Activated T-cell treated with anti-CD3 and anti-CD28 coated beads for 48 hours (primary cell): ENCODE data around the gene CD84.
"Not testable (repeated sequence)": the region's sequence is repeated elsewhere in the genome, so short reads cannot be mapped to it uniquely, and the experiment has no call there.

Source experiments
- DNase-seq: peaks from one replicate; pipeline ENCODE4 v3.0.0-alpha.2; 2020; ENCODE audit warnings: low read depth

The CD84 gene

DNA sequence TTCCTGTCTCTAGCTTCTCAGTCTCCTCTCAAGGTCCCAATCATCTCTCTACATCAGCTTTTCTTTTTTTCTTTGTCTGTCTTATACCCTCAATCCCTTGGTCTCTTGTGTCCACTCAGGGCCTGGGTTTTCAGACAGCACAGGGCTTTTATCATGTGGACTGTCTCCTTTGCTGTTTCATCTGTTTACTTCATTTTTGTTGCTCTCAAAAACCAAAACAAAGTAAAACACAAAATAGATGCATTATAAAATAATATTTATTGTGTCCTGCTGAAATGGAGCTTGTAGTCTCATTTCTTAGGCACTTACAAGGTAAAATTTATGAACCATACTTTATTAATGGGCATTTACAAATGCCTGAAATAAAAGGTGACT is 38.5 kb downstream of the CD84 start:
- DNase-seq = no peak

DNA sequence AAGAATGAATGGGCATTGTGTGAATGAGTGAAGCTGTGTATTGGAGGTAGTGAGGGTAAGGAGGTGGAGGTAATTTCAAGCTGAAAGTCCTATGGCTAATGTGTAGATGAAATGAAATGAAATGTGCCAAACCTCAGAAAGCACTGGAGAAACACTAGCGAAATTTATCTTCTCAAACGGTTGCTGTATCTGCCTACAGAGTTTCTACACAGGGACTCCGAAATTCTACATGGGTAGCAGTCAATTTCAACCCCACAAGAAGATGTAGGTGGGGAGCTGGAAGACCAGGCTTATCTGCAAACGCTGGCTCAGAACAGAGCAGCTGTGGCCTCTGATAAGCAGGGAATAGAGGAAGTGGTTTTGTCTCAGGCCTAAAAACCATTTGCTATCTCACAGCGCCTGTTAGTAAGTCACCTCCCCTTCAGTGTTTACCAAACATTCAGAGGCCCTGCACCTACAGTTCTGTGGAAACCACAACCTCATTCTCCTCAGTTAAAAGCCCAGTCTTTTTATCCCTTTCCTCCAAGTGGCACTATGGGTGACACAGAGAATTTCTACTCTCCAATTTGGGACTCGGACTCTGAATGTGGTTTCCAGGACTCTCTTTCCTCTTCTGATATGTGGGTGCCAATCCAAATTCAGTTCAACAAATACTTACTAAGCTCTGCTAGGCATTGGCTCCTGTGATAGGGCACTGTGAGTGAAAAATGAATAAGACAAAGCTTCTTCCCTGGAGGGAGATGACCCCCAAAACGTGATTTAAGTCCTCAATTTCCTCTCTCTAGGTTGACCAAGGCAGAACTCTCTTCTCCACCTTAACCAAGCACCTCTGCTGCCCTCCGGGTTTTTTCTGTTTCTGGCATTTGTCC is 39.1 kb downstream of the CD84 start:
- peak; percentile 29 for DNase-seq

DNA sequence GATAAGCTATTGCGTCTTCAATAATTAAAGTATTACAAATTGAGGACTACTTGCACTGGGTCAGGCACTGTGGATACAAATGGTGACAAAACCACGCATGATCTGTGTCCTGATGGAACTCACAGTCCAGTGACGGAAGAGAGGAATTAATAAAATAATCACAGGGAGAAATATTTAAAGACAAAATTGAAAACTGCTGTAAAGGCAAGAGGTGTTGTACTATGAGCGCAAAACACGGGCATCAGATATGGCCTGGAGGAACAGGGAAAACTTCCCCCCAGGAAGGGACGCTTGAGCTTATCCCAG is 39.7 kb downstream of the CD84 start:
- DNase-seq = no peak

DNA sequence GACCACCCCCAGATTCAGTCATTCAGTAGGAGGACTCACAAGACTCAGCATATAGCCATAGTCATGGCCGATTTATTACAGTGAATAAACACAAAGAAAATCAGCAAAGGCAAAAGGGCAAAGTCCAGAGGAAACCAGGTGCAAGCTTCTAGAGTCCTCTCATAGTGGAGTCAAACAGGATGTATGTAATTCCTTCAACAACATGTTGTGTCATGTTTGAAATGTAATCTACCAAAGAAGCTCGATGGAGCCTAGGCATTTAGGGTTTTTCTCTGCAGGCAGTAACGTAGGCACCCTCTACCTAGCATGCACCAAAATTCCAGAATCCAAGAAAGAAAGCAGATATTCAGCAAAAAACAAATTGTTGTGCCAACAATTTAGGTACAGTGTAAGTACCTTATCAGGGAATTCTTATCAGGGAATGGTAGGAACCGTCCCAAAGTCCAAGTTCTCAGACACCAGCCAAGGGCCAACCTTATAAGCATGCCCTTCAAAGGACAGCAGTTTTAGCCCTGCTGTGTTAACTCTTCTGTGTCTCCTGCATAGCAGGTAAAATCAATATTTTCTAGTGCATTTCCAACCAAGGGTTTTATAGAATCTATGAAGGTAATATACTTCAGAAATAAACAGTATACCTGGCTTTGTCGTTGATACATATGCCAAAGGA is 40.2 kb downstream of the CD84 start:
- DNase-seq = no peak

DNA sequence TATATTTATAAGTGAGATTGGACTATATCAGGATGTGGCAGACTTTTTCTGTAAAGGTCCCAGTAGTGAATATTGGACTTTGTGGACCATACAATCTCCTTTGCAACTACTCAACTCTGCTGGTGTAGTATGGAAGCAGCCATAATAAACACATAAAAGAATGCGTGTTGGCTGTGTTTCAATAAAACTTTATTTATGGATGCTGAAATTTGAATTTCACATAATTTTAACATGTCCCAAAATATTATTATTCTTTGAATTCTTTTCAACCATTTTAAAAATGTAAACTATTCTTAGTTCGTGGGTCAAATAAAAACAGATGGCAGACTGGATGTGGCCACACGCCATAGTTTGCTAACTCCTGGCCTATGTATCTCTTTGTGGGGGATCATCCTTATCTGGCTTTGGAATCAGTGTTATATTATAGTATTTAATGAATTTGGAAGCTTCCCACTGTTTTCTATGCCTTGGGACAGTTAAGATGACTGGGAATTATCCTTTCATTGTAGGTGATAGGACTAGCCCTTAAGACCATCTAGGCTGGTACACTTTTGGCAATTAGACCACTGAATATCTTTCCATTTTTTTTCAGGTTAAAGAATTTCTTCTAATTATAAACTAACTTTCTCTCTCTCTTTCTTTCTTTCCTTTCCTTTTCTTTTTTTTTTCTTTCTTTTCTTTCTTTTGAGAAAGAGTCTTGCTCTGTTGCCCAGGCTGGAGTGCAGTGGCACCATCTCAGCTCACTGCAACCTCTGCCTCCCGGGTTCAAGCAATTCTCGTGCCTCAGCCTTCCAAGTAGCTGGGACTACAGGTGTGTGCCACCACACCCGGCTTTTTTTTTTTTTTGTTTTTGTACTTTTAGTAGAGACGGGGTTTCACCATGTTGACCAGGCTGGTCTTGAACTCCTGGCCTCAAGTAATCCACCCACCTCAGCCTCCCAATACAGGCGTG is 41.3 kb downstream of the CD84 start:
- DNase-seq = no peak

DNA sequence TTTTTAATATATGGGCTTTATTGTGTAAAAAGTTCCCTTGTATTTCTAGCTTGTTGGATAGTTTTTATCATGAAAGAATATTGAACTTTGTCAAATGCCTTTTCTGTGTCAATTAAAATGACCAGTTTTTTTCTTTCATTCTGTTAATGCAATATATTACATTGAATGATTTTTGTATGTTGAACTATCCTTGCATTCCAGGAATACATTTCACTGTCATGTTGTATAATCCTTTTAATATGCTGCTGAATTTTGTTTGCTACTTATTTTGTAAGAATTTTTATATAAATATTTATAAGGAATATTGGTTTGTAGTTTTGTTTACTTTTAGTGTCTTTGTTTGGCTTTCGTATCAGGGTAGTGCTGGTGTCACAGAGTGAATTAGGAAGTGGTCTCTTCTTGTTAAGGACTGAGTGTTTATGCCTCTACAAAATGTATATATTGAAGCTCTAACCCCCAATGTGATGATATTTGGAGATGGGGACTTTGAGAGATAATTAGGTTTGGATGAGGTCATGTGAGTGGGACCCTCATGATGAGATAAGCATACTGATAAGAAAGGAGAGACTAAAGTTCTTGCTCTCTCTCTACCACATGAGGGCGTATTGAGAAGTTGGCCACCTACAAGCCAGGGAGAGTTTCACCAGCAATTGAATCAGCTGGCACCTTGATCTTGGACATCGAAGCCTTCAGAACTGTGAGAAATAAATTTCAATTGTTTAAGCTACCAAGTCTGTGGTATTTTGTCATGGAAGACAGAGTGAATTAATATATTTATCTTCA is 44.3 kb downstream of the CD84 start:
- DNase-seq = no peak

DNA sequence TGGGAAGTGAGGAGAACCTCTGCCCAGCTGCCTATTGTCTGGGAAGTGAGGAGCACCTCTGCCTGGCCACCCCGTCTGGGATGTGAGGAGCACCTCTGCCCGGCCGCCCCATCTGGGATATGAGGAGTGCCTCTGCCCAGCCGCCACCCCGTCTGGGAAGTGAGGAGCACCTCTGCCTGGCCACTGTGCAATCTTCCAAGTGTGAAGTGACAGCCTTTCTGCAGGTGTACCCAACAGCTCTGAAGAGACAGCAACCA is 46.8 kb downstream of the CD84 start:
- DNase-seq = not testable (repeated sequence)

DNA sequence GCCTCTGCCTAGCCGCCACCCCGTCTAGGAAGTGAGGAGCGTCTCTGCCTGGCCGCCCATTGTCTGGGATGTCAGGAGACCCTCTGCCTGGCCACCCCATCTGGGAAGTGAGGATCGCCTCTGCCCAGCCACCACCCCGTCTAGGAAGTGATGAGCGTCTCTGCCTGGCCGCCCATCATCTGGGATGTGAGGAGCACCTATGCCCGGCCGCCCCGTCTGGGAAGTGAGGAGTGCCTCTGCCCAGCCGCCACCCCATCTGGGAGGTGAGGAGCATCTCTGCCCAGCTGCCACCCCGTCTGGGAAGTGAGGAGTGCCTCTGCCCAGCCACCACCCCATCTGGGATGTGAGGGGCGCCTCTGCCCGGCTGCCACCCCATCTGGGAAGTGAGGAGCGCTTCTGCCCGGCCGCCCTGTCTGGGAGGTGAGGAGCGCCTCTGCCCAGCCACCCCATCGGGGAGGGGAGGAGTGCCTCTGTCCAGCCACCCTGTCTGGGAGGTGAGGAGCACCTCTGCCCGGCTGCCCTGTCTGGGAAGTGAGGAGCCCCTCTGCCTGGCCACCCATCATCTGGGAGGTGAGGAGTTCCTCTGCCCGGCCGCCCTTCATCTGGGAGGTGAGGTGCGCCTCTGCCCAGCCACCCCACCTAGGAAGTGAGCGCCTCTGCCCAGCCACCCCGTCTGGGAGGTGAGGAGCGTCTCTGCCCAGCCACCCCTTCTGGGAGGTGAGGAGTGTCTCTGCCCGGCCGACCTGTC is 47.3 kb downstream of the CD84 start:
- DNase-seq = not testable (repeated sequence)

DNA sequence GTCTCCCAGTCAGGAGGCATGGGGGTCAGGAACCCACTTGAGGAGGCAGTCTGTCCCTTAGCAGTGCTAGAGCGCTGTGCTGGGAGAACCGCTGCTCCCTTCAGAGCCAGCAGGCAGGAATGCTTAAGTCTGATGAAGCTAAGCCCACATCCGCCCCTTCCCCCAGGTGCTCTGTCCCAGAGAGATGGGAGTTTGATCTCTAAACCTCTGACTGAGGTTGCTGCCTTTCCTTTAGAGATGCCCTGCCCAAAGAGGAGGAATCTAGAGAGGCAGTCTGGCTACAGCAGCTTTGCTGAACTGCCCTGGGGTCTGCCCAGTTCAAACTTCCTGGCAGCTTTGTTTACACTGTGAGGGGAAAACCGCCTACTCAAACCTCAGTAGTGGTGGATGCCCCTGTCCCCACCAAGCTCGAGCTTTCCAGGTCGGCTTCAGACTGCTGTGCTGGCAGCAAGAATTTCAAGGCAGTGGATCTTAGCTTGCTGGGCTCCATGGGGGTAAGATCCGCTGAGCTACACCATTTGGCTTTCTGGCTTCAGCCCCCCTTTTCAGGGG is 49.8 kb downstream of the CD84 start:
- not testable (repeated sequence) for DNase-seq

DNA sequence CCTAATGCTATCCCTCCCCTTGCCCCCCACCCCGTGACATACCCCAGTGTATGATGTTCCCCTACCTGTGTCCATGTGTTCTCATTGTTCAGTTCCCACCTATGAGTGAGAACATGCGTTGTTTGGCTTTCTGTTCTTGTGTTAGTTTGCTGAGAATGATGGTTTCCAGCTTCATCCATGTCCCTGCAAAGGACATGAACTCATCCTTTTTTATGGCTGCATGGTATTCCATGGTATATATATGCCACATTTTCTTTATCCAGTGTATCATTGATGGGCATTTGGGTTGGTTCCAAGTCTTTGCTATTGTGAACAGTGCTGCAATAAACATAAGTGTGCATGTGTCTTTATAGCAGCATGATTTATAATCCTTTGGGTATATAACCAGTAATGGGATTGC is 55.5 kb downstream of the CD84 start:
- not testable (repeated sequence) for DNase-seq

DNA sequence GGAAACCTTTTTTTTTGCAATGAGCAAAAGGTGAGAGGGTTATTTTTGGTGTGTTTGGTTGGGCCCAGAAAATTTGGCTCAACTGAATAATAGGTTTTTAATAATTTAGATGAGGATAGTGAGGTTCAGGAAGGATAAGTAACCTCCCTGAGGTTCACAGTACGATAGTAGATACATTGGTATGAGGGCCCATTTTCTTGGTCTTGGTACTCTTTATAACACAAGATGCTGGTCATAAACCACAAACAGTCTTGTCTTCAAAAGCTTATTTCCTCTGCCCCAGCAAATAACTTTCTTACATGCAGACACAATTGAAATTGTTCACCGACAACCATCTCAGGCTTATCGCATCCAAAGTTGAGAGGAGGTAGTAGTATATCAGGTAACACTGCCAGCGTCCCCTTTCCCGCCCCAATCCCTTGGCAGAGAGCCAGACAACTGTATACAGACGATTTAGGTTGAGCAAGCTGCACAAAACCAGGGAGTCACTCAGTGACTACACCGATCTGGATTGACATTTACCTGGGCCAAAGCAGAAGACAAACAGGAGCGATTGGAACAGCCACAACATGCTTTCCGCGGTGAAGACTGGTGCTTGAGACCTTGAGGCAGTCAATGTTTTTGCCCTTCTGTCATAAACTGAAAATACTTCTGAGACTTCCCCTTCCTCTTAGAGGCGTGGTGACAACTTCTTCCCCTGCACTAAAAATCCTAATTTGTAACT is 56.5 kb downstream of the CD84 start, which contains the start of gene SLAMF6:
SLAMF6 (minus strand) TSS at position 634 of the 724 bp plus-strand sequence; CDS start at position 571, 63 bp downstream.
- DNase-seq = peak; percentile 30

DNA sequence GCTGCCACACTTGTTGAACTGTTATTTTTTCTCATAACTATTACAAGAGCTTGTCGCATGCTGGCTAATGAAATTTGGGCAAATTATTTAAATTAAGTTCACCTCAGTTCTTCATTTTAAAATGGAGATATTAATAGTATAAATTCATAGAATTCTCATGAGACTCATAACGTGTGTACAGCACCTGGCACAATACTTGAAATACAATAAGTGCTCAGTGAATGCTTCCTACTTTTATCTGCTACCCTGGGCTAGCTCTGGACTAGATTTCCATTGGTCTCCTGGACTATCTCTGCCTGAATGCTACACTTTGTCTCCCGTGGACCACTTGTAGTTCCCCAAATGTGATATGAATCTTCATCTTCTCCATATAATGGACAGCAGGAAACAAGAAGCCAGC is 57.2 kb downstream of the CD84 start:
- DNase-seq = no peak

DNA sequence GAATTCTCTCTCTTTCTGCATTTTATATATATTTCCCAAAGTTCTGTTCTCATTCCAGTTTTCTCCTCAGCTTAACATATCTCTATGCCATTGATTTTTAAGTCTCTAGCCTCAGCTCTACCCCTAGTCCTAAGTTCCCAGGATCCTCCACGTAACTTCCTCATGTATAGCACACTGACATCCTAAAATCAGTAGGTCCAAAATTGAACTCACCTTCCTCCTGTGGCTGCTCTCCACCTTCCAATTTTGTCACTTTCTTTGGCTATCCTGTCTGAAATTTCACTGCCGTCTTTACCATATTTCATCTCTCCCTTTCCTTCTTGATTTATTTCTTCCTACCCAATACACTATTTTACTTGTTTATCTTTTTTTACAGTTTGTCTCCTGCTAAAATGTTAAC is 57.7 kb downstream of the CD84 start:
- DNase-seq = no peak

DNA sequence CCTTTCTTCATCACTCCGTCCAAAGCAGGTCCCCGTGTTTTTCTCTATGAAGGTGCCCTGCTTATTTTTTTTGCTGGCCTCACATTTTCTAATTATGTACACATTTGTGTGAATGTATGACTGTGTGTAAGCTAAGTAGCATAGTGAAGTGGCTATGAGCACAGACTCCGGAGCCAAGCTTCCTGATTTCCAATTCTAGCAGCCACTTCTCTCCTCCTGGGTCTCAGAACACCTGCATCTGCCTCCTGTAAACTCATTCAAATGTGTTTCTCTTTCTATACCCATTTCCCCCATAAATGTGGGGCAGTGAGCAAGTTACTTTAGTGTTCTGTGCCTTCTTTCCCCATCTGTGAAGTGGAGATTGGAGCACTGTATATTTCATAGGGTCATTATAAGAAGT is 58.3 kb downstream of the CD84 start:
- DNase-seq = no peak

DNA sequence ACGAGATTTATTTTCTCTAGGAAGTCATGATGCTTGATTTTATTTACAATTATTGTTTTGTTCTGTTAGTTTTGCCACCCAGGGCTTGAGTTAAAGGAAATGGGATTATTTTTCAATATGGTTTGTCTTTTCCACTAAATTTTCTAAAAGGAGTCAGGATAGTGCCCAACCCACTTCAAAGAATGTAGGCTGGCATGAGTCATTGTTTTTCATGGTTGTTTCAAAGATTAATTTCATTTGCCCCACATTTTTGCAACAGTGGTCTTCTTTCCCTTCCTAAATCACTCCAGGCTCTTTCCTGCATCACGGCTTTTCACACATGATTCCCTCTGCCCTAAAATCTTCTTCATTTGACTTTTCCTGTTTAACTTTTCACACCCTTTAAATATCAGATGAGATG is 58.7 kb downstream of the CD84 start:
- DNase-seq = no peak

DNA sequence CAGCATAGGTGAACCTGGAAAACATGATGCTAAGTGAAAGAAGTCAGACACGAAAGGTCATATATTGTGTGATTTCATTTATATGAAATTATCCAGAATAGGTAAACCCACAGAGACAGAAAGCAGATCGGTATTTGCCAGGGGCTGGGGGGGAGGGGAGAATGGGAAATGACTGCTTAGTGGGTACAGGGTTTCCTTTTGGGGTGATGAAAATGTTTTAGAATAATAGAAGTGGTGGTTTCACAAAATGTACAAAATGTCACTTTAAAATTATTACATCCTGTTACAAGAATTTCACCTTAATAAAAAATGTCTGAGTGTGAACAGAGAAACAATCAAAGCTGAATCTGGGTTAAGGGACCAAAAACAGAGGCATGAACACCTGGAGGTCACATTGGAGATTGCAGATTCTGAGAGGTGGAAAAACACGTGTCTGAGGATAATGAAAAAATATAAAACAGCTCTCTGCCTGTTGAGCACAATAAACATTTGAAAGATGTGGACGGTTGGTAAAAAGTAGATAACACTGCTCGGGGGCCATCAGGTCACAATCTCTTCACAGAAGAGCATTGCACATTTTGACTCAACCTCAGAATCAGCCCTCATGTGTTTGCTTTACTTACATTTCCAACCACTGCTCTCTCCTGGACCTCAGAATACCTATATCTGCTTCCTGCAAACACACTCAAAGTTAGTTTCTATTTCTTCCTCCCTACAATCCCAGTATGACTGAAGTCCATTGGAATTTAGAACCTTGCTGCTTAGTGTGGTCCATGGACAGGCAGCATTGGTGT is 59.5 kb downstream of the CD84 start:
- DNase-seq = no peak

DNA sequence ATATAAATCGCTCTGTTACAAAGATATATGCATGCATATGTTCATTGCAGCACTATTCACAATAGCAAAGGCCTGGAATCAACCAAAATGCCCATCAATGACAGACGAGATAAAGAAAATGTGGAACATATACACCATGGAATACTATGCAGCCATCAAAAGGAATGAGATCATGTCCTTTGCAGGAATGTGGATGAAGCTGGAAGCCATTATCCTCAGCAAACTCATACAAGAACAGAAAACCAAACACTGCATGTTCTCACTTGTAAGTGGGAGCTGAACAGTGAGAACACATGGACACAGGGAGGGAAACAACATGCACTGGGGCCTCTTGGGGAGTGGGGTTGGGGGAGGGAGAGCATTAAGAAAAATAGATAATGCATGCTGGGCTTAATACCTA is 61.8 kb downstream of the CD84 start:
- not testable (repeated sequence) for DNase-seq

DNA sequence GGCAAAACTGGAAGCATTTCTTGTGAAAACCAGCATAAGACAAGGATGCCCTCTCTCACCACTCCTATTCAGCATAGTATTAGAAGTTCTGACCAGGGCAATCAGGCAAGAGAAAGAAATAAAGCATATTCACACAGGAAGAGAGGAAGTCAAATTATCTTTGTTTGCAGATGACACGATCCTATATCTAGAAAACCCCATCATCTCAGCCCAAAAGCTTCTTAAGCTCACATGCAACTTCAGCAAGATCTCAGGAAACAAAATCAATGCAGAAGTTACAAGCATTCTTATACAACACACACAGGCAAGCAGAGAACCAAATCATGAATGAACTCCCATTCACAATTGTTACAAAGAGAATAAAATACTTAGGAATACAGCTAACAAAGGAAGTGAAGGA is 63.4 kb downstream of the CD84 start:
- not testable (repeated sequence) for DNase-seq

DNA sequence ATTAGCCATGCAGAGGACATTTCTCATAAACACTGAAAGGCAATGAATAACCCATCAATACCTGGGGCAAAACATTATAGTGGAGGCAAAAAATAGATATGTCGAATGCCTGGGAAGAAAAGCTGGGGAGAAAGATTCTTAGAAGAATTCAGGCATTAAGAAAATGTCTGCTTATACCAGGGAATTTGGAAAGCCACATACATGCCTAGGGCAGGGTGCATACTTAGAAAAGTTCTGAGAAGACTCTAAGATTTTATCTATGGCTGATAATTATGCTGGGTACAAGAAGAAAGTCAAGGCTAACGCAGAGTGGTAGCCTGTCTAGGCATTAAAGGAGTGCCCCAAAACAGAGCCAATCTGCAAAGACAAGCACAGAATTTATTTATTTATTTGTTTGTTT is 74.6 kb downstream of the CD84 start:
- no peak for DNase-seq
